Measurements from ENCODE around the gene PTPN4. TPM values are rescaled to one million over a fixed set of nuclear protein-coding genes. Genes with fewer than 3 reads are reported as not detected.

Gene PTPN4
- polyA plus RNA-seq, 4 donors = 15.3 to 24.1 (median 20.9) TPM

- DNase-seq (ENCODE audit: low read depth in 4 of 4, low spot score in 3 of 4) = no peak
Observed at GRCh38 chr2:119732601-119733164, 27.0 kb upstream of the PTPN4 start.

GRCh38 chr2:119734047-119734446, 25.7 kb upstream of the PTPN4 start:
- no peak for DNase-seq (ENCODE audit: low read depth in 4 of 4, low spot score in 3 of 4)

- no peak for DNase-seq (ENCODE audit: low read depth in 4 of 4, low spot score in 3 of 4)
Observed at GRCh38 chr2:119735565-119735964, 24.2 kb upstream of the PTPN4 start.

DNA sequence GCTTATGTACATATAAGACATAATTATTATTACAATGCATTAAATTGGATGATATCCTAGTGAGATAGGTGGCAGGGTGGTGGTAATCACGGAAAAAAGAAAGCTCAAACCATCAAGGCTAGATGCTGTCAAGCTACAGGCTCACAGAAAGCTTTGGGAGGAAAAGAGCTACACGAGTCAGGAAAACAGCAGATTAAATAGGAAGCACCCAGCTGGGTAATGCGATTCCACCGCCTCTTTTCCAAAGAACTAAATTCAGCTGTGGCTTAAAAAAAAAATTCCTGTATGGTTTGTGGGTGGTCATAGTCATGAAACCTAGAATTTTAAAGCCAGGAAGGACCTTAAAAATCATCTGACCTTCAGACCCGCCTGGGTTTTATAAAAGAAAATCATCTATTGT, 23.7 kb upstream of the PTPN4 start:
- no peak for DNase-seq (ENCODE audit: low read depth in 4 of 4, low spot score in 3 of 4)

GRCh38 chr2:119739580-119740255, 20.0 kb upstream of the PTPN4 start:
- no peak for DNase-seq (ENCODE audit: low read depth in 4 of 4, low spot score in 3 of 4)

GRCh38 chr2:119741001-119741400, 18.7 kb upstream of the PTPN4 start:
- no peak for DNase-seq (ENCODE audit: low read depth in 4 of 4, low spot score in 3 of 4)

- no peak for DNase-seq (ENCODE audit: low read depth in 4 of 4, low spot score in 3 of 4)
Observed at GRCh38 chr2:119741868-119742267, 17.9 kb upstream of the PTPN4 start.

GRCh38 chr2:119744335-119744939, 15.3 kb upstream of the PTPN4 start:
- DNase-seq (ENCODE audit: low read depth in 4 of 4, low spot score in 3 of 4) = no peak

GRCh38 chr2:119745566-119745965, 14.2 kb upstream of the PTPN4 start:
- DNase-seq (ENCODE audit: low read depth in 4 of 4, low spot score in 3 of 4) = no peak

DNA sequence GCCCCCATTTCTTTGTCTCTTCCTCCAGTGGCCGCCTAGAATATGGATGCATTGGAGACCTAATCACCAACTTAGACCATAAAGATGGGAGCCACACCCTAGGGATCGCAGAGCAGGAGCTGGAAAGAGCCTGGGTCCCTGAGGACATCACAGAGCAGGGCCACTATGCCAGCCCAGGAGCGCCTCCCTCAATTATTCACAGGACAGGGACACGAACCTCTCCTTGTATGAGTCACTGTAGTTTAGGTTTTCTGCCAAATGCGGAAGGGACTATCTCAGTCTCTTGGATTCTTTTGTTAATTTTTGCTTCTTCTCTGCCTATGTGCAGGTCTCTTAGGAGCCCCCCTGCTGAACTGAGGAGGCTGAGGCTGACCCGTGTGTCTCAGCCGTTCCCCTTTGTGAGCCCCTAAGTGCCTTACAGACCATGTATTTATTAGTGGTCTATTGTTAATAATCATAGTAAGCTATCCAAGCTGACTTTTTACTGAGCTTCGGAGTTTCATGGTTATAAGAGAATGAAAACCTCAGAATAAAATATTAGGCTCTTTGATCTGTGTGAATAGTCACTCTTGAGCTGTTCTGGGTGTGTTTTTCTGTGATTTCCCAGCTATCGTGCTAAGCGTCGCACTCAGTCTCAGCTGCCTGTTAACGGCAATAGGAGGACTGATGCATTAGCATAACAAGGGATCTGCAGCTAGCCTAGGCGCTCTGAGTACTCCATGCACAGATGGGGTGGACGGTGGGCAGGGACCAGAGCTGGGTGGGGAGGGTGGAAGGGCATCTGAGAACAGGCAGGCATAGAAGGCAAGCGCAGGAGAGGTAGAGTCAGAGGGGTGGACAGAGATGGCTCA, 12.7 kb upstream of the PTPN4 start:
- DNase-seq (ENCODE audit: low read depth in 4 of 4, low spot score in 3 of 4) = no peak

- DNase-seq (ENCODE audit: low read depth in 4 of 4, low spot score in 3 of 4) = no peak
Observed at GRCh38 chr2:119748135-119748534, 11.6 kb upstream of the PTPN4 start.

GRCh38 chr2:119749477-119750012, 10.2 kb upstream of the PTPN4 start:
- no peak for DNase-seq (ENCODE audit: low read depth in 4 of 4, low spot score in 3 of 4)

DNA sequence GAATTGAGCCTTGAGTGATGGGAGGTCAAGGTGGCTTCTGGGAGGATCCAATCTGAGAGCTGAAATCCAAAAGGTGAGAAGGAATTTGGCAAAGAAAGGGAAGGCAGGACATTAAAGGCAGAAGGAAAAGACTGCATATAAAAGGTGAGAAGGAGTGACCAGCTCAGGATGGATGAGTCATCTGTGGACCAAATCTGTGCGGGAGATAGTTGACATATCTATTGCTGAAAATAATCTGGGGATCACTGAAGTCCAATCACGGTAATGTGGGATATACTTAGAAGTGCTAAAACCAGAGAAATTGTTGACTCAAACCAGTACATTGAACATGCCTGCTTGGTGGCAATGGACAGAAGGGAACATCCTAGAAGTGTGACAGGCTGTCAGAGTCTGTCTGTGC, 8.0 kb upstream of the PTPN4 start:
- DNase-seq (ENCODE audit: low read depth in 4 of 4, low spot score in 3 of 4) = no peak

GRCh38 chr2:119753041-119753929, 6.4 kb upstream of the PTPN4 start:
- no peak for DNase-seq (ENCODE audit: low read depth in 4 of 4, low spot score in 3 of 4)

DNA sequence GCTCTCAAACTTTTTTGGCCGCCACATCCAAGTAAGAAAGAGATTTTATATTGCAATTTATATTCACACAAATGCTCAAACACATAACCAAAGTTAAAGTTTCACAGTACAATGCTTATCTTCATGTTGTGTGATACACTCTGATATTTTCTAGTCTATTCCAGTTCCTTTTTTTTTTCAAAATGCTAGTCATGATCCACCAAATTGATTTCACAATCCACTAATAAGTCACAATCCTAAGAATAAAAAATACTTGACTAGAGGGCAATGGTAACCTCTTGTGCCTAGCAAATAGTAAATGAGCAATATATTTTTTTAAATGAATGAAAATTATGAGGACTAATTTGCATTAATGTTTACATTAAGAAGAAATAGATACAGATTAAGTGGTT, 5.8 kb upstream of the PTPN4 start:
- no peak for DNase-seq (ENCODE audit: low read depth in 4 of 4, low spot score in 3 of 4)

- no peak for DNase-seq (ENCODE audit: low read depth in 4 of 4, low spot score in 3 of 4)
Observed at GRCh38 chr2:119755906-119756305, 3.8 kb upstream of the PTPN4 start.

DNA sequence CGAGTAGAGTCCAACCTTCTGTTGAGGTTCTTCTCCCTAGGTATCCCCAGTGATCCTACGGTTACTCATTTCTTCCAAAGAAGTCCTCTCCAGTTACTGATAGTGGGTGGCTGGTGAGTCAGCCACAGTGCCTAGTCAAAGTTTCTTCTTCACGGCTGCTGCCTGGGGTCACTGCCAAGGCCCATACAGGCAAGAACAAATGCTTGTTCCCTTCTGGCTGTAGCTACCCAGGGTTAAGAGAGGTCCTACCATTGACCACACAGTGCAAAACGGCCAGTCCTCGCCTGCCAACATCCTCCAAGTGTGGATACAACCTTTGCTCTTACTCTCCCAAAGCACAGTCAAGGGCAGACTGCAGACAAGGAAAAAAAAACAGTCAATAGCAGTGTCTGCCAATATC, 2.9 kb upstream of the PTPN4 start:
- DNase-seq (ENCODE audit: low read depth in 4 of 4, low spot score in 3 of 4) = no peak

DNA sequence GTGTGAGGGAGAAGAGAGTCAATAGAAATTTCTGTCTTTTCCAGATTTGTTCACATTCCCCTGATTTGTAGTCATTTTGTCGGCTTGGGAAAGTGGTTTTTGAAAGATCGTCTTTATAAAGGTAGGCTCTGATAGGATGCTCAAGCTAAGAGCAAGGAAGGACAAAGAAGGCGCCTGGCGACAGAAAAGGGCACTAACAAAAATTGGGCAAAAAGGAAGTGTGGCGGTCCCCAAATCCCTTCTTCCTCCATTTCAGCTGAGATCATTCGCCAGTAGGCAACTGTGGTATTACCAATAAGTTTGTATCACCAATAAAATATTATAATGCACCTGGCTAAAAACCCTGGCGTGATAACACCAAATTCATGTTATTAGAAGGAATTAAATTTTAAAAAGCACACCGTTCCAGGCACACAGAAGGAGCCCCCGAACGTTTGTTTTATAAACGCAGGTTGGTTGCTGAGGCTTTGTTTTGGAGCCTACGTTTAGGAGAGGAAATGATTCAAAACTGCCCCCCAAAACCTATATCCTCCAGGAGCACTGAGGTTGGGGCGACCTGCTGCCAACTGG, 756 bp upstream of the PTPN4 start:
- no peak for DNase-seq (ENCODE audit: low read depth in 4 of 4, low spot score in 3 of 4)

- no peak for DNase-seq (ENCODE audit: low read depth in 4 of 4, low spot score in 3 of 4)
Observed at GRCh38 chr2:119760237-119760955, 674 bp downstream of the PTPN4 start.

All from left renal pelvis (tissue), 4 donors.